Measurements from ENCODE around the gene RCAN1. TPM values are rescaled to one million over a fixed set of nuclear protein-coding genes. Genes with fewer than 3 reads are reported as not detected.
A peak's percentile ranks its signal among the peaks of the same experiment; 100 is the strongest.
"Not testable (repeated sequence)": the region's sequence is repeated elsewhere in the genome, so short reads cannot be mapped to it uniquely, and the experiment has no call there.

The RCAN1 gene
- total and polyA plus RNA-seq, 11 donors = 33.7 to 102 (median 57.6) TPM

DNA sequence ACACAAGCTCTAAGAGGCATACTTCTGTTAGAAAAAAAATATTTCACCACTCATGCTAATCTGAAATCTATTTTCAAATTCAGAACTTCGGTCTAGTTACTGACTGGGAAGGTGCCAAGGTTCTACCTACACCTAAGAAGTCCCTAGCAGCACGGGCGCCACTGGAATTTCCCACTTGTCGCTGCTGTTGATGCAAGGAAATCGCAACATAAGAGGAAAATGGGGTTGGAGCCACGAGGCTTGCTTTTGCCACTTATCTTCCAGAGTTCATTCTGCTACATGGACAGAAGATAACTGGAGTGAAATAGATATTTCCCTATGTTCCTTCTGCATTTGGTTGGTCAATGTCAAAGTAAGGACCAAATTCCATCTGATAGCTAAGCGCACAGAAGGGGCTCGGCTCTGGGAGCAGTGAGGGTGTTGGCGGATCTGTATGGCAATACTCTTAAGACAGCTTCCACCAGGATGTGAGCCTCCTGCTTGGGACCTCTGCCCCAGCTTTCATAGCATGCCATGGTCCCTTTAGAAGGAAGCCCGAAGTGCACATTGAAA lies 47.2 kb downstream of the RCAN1 start:
- TF ChIP-seq, protein P1, sequence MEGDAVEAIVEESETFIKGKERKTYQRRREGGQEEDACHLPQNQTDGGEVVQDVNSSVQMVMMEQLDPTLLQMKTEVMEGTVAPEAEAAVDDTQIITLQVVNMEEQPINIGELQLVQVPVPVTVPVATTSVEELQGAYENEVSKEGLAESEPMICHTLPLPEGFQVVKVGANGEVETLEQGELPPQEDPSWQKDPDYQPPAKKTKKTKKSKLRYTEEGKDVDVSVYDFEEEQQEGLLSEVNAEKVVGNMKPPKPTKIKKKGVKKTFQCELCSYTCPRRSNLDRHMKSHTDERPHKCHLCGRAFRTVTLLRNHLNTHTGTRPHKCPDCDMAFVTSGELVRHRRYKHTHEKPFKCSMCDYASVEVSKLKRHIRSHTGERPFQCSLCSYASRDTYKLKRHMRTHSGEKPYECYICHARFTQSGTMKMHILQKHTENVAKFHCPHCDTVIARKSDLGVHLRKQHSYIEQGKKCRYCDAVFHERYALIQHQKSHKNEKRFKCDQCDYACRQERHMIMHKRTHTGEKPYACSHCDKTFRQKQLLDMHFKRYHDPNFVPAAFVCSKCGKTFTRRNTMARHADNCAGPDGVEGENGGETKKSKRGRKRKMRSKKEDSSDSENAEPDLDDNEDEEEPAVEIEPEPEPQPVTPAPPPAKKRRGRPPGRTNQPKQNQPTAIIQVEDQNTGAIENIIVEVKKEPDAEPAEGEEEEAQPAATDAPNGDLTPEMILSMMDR (IDR thresholded peaks at IDR 0.05) = no peak
- TF ChIP-seq POLR2A (IDR thresholded peaks at IDR 0.05) = no peak
- H3K27me3 ChIP-seq = no peaks in the 10 kb centered on the region
- H3K36me3 ChIP-seq = no peaks in the 10 kb centered on the region
- H3K9me3 ChIP-seq = peaks cover 0 to 3% (median 0%) of the 10 kb centered on the region in 12 donors
- ATAC-seq (peak in 1 of 4 donors; percentile 27), DNase-seq (no peak)
- H3K4me1 ChIP-seq = peaks cover 0 to 51% (median 12%) of the 10 kb centered on the region in 12 donors
- no peak overlapping the region for H3K4me3 ChIP-seq
- intact Hi-C loops (cut with DNase I) = no loop called here
- H3K27ac ChIP-seq = peak overlapping the region in 8 of 12 donors; percentile 23 to 56 (median 32)
- 57 to 66% (median 63%) methylated on average over 10 of the region's 10 CpGs for WGBS, 4 donors

DNA sequence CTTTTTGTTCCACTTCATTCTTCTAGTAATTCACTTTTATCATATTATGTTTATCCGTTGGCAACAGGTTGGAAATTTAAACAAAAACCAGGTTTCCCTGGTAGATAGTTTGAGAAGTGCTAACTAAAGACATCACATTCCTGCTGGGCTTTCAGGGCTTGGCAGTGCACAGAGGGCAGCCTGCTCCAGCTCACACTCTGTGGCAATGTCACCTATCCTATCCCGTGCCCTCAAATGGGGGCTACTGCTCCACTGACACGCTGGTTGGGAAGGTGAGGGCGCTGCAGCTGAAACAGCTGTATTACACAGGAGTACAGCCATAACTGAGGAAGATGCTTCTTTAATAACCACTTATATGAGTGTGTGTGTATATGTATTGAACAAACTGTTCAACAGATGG lies 49.7 kb downstream of the RCAN1 start:
- DNase-seq = peak in 3 of 5 donors; percentile 37 to 61 (median 43)
- Histone ChIP-seq H3K36me3 (no peaks in the 10 kb centered on the region), H3K9me3 (no peaks in the 10 kb centered on the region), H3K27me3 (no peaks in the 10 kb centered on the region), H3K4me3 (no peak overlapping the region), H3K27ac (peak overlapping the region in 10 of 12 donors; percentile 1 to 77 (median 65)), H3K4me1 (peaks cover 0 to 39% (median 7%) of the 10 kb centered on the region in 12 donors)
- WGBS, 4 donors = 61 to 79% (median 64%) methylated on average over 4 of the region's 4 CpGs
- TF ChIP-seq POLR2A (IDR thresholded peaks at IDR 0.05) = no peak
- TF ChIP-seq, protein P1 (IDR thresholded peaks at IDR 0.05) = no peak
- intact Hi-C loops (cut with DNase I) = no loop called here
- peak; percentile 65 to 90 (median 77) for ATAC-seq

DNA sequence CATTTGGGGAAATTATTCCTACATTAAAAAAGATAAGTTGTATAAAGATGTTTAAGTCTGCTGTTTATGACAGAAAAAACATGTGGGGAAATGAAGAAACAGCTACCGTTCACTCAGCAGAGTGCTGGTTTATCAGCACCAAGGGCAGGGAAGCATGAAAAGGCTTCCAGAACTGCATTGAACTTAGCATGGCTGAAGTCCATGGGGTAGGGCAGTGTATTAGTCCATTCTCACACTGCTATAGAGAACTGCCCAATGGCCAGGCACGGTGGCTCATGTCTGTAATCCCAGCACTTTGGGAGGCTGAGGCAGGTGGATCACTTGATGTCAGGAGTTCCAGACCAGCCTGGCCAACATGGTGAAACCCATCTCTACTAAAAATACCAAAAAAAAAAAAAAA lies 51.5 kb downstream of the RCAN1 start:
- WGBS, 4 donors = 80 to 88% (median 85%) methylated on average over 2 of the region's 2 CpGs
- intact Hi-C loops (cut with DNase I); H3K4me3 ChIP-seq; H3K9me3 ChIP-seq; DNase-seq; H3K27ac ChIP-seq; H3K27me3 ChIP-seq; ATAC-seq; H3K36me3 ChIP-seq: not testable (repeated sequence)
- peaks cover 0 to 34% (median 7%) of the 10 kb centered on the region in 12 donors for H3K4me1 ChIP-seq

DNA sequence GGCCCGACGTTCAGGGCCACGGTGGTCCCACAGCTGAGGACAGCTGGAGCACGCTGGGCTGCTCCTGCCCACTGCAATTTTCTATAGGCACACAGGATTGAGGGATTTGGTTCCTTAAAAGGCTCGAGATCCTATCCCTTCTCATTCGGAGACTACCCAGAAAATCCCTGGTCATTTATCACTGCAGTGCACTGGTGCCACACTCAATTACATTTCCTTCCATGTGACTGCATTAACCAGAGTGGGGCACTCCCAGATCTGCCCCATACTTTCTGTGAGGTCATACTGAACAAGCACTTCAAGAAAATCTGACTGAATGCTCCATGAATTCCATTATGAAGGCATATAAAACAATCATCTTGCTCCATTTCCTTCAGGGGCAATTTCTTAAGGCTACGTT lies 53.1 kb downstream of the RCAN1 start:
- intact Hi-C loops (cut with DNase I) = no loop called here
- Histone ChIP-seq H3K9me3 (no peaks in the 10 kb centered on the region), H3K4me3 (no peak overlapping the region), H3K27me3 (no peaks in the 10 kb centered on the region), H3K36me3 (no peaks in the 10 kb centered on the region), H3K27ac (peak overlapping the region in 1 of 12 donors; percentile 10), H3K4me1 (peaks cover 0 to 20% (median 4%) of the 10 kb centered on the region in 12 donors)
- 72 to 88% (median 84%) methylated on average over 7 of the region's 7 CpGs for WGBS, 4 donors
- DNase-seq (no peak), ATAC-seq (no peak)
- TF ChIP-seq, protein P1 (IDR thresholded peaks at IDR 0.05) = no peak
- no peak for TF ChIP-seq POLR2A (IDR thresholded peaks at IDR 0.05)

DNA sequence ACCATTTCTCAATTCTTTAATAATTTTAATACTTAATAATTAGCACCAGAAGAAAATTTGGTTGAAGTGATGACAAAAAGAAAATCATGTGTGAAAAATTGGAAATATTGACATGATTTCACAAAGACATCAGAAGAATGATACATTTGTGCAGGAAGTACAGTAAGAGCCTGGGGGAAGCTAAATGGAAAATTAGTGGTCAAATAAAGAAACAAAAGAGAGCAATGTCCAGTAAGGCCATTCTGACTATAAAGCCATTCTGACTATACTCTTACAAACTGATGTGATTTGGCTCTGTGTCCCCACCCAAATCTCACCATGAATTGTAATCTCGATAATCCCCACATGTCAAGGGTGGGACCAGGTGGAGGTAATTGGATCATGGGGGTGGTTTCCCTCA lies 54.3 kb downstream of the RCAN1 start:
- DNase-seq (no peak), ATAC-seq (no peak)
- Histone ChIP-seq H3K27me3 (no peaks in the 10 kb centered on the region), H3K4me1 (peaks cover 0 to 18% (median 4%) of the 10 kb centered on the region in 12 donors), H3K9me3 (no peaks in the 10 kb centered on the region), H3K27ac (no peak overlapping the region), H3K36me3 (no peaks in the 10 kb centered on the region), H3K4me3 (no peak overlapping the region)
- WGBS, 4 donors = 0 to 5% (median 0%) methylated on average over 1 of the region's 1 CpG
- TF ChIP-seq, protein P1 (IDR thresholded peaks at IDR 0.05) = no peak
- TF ChIP-seq POLR2A (IDR thresholded peaks at IDR 0.05) = no peak
- intact Hi-C loops (cut with DNase I) = no loop called here
